SK-N-SH (cell line): ENCODE data around the gene ZNF576.

Source experiments
- CTCF ChIP-seq: fragments of 200-600 bp; sonication (generic); IDR thresholded peaks from 2 replicates; pipeline ENCODE4 v1.6.1; 2017; ENCODE audit warnings: antibody characterized with exemption, mild to moderate bottlenecking, moderate library complexity
- FOXJ3 ChIP-seq: sonication (generic); formaldehyde crosslinking; IDR thresholded peaks from 2 replicates; pipeline ENCODE4 v1.5.1; 2020; ENCODE audit warnings: mild to moderate bottlenecking, missing genetic modification reagents
- PBX3 ChIP-seq: IDR thresholded peaks from 2 replicates; pipeline ENCODE4; 2012
- TAF1 ChIP-seq: IDR thresholded peaks from 2 replicates; pipeline ENCODE4 v1.6.1; 2012; ENCODE audit warnings: low read depth, mild to moderate bottlenecking, low read length, moderate library complexity, borderline replicate concordance

GRCh38 chr19:43612374-43612773 lies 16.0 kb downstream of the ZNF576 start:
- no peak for TF ChIP-seq CTCF
- no peak for TF ChIP-seq FOXJ3 (CRISPR knock-in tag)
- no peak for TF ChIP-seq PBX3
- TF ChIP-seq TAF1, result no peak
